Activated CD4-positive, alpha-beta T cell treated with anti-CD3 and anti-CD28 coated beads for 24 hours (primary cell): ENCODE measurements around the gene B4GALNT3.

ENCODE experiments used
- DNase-seq, 2 donors: peaks; one replicate each; pipeline ENCODE4 v3.0.0-alpha.2; 2020; ENCODE audit warnings: low read depth in 2 of 2

The B4GALNT3 gene

DNA sequence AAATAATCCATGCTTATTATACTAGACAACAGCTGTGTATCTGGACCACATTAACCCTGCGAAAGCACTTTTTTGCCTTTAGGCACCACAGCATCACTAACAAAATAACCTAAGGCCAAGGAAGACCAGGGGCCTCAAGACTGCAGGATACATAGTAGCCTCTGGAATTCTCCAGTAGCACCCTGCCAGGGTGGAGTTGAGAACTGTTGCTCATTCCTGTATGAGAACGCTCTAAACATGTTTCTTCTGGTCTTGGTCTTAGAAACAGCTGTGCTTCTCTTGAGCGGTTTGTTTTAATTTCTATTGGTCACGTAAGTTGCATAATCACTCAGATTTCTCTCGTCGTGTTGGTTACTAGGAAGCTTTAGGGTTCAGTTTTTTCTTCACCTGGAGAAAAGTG is 7.9 kb downstream of the B4GALNT3 start:
- DNase-seq = no peak

DNA sequence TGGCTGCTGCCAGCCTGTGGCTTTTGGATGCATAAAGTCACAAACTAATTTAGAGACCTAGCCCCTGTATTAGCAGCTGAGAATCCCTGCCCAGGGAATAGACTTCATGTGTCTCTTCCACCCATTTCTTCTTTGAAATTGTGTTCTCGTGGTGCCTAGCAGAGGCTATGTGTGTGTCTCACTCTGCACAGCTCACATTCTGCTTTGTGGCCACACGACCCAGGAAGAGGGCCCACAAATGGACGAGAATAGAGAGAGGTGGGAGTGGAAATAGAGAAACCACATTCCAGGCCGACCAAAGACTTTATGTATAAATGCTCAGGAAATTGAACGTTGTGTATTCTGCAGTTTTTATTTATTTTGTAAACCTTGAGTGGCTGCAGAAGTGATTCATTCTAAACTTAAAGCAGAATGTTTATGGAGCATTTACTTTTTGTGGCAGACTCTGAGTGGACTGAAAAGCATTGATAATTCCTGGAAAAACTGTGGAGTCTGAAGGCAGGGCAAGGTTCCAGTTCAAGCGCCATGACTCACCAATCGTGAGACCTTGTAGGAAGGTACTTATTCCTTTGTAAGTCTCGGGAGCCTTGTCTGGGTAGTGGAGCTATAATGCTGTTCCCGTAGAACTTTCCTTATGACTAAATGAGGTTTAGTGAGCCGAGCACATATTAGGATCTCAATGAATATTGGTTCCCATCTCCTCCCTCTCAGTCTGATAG is 9.1 kb downstream of the B4GALNT3 start:
- no peak for DNase-seq

GRCh38 chr12:470133-470532 is 10.4 kb downstream of the B4GALNT3 start:
- no peak for DNase-seq

GRCh38 chr12:473198-473597 is 13.5 kb downstream of the B4GALNT3 start:
- no peak for DNase-seq

GRCh38 chr12:473863-474577 is 14.3 kb downstream of the B4GALNT3 start:
- DNase-seq = no peak

DNA sequence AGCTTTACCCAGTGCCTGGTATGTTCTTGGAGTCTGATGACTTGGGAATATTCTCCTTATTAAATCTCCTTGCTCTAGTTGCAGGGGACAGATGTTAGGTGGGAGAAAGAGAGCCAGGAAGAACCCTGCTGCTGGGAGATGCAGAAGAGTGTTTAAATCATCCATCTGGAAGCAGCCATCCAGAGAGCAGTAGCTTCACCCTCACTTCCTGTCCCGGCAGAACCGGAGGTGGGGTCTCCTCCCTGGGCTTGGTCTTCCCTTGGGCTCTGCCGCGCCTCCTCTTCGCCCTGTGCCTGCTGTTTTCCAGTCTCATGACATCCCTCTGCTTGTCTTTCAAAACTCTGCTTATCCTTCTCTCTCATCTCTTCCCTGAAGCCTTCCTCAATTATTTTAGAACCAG is 15.5 kb downstream of the B4GALNT3 start:
- no peak for DNase-seq

DNA sequence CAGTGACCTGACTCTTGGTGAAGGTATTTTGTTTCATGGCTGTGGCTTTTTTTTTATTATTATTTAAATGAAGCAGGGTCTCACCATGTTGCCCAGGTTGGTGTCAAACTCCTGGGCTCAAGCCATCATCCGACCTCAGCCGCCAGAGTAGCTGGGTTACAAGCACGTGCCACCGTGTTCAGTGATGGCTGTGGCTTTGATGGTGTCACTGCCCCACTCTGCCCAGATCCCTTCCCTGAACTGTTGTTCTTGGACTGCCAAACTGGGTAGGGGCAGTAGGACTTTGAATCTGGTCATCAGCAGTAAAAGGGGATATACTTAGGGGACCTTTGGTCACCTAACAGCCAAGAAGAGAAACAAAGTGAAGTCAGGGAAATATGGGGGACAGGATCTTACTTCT is 19.4 kb downstream of the B4GALNT3 start:
- no peak for DNase-seq

GRCh38 chr12:480831-481816 is 21.4 kb downstream of the B4GALNT3 start:
- no peak for DNase-seq

- DNase-seq = no peak
Measured at GRCh38 chr12:482061-482460, 22.3 kb downstream of the B4GALNT3 start.

GRCh38 chr12:484096-484495 is 24.4 kb downstream of the B4GALNT3 start:
- no peak for DNase-seq

GRCh38 chr12:490260-490659 is 30.5 kb downstream of the B4GALNT3 start:
- DNase-seq = no peak

DNA sequence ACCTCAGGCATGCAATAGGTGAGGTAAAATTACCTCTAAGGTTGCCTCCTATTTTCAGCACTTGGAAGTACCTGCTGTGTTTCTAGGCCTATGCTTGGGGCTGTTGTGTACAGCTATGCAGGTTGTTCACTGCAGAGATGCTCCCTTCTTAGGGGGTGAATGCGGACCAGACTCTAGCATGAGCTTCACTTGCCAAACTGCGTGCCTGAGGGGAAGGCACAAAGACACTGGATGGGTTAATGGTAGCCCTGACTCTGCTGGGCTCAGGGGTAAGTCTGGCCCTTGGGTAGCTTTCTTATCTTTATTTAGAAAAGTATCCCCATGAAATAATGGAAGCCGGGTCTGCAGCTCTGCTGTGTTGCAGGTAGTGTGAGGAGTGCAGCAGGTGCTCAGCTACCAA is 35.7 kb downstream of the B4GALNT3 start:
- no peak for DNase-seq

GRCh38 chr12:496736-497135 is 37.0 kb downstream of the B4GALNT3 start:
- no peak for DNase-seq

DNA sequence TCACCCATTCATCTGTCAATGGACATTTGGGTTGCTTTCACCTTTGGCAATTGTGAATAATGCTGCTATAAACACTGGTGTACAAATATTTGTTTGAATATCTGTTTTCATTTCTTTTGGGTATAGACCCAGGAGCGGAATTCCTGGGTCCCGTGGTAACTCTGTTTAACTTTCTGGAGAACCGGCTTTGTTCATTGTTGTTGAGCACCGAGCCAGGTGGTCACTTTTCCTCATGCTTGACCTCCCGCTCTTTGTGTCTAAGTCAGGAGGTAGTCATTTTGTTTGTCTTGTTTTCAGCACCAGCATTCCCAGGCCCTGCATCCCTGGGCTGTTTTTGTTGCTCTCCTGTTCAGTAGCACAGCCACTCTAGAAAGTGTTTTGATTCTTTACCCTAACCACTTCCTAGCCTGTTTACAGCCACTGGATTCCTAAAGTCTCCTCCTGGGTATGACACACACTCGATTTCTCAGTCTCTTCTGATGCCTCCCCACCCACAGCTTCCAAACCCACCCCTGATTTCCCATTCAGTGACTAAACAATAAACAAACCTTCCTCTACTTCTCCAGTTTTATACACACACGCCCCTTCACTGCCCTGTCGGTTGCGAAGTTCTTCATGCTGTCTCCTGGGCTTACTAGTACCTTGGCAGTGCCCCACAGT is 37.9 kb downstream of the B4GALNT3 start:
- no peak for DNase-seq

GRCh38 chr12:499837-500458 is 40.2 kb downstream of the B4GALNT3 start:
- DNase-seq = no peak

GRCh38 chr12:501722-502447 is 42.1 kb downstream of the B4GALNT3 start:
- DNase-seq = no peak

GRCh38 chr12:503111-503761 is 43.5 kb downstream of the B4GALNT3 start:
- DNase-seq = no peak

GRCh38 chr12:505221-505620 is 45.5 kb downstream of the B4GALNT3 start:
- DNase-seq = no peak

- DNase-seq = no peak
Measured at GRCh38 chr12:507391-507796, 47.7 kb downstream of the B4GALNT3 start.

DNA sequence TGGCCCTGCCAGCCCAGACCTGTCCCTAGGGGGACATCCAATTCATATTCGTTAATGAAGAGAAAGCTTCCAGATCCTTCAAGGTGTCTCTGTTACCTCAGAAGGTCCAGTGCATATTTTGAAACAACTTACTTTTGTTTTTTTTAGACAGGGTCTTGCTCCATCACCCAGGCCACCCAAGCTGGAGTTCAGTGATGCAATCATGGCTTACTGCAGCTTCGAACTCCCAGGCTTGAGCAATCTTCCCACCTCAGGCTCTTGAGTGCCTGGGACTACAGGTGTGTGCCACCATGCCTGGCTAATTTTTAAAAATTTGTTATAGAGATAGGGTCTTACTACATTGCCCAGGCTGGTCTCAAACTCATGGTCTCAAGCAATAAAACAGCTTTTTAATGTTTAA is 48.4 kb downstream of the B4GALNT3 start:
- DNase-seq = no peak
